ENCODE results near the gene ZNF593.

ZNF593 gene

GRCh38 chr1:26153966-26154532, 15.7 kb upstream of the ZNF593 start:
- DNase-seq = no peak

- DNase-seq = no peak
Measured at GRCh38 chr1:26154750-26155149, 15.0 kb upstream of the ZNF593 start.

GRCh38 chr1:26155370-26156284, 14.1 kb upstream of the ZNF593 start:
- no peak for DNase-seq

GRCh38 chr1:26156285-26157038, 13.2 kb upstream of the ZNF593 start:
- DNase-seq = no peak

- no peak for DNase-seq
Measured at GRCh38 chr1:26158271-26158907, 11.3 kb upstream of the ZNF593 start.

- DNase-seq = no peak
Measured at GRCh38 chr1:26158908-26159742, 10.6 kb upstream of the ZNF593 start, which contains the start of gene FAM110D. FAM110D (plus strand) TSS chr1:26159079; CDS start chr1:26161292, 2,213 bp downstream.

- no peak for DNase-seq
Measured at GRCh38 chr1:26159743-26160039, 10.0 kb upstream of the ZNF593 start.

- no peak for DNase-seq
Measured at GRCh38 chr1:26160527-26161414, 8.9 kb upstream of the ZNF593 start.

- peak; percentile 10 to 38 for DNase-seq
Measured at GRCh38 chr1:26161415-26162219, 8.1 kb upstream of the ZNF593 start.

- no peak for DNase-seq
Measured at GRCh38 chr1:26162220-26162709, 7.4 kb upstream of the ZNF593 start.

GRCh38 chr1:26163684-26164035, 6.0 kb upstream of the ZNF593 start:
- no peak for DNase-seq

GRCh38 chr1:26164036-26164860, 5.5 kb upstream of the ZNF593 start:
- DNase-seq = peak; percentile 22 to 59

GRCh38 chr1:26164861-26165842, 4.6 kb upstream of the ZNF593 start:
- DNase-seq = no peak

GRCh38 chr1:26166719-26167281, 2.9 kb upstream of the ZNF593 start:
- DNase-seq = no peak

GRCh38 chr1:26168410-26169197, 1.1 kb upstream of the ZNF593 start, which contains the start of gene C1orf232:
C1orf232 (minus strand) TSS chr1:26168963; CDS start chr1:26168499, 464 bp downstream.
- no peak for DNase-seq

GRCh38 chr1:26169198-26169554, 532 bp upstream of the ZNF593 start:
- no peak for DNase-seq

GRCh38 chr1:26170472-26170821, 739 bp downstream of the ZNF593 start:
- no peak for DNase-seq
